HepG2 (cell line): ENCODE data around the gene IER2. TPM values are rescaled to one million over a fixed set of nuclear protein-coding genes. Genes with fewer than 3 reads are reported as not detected.

ENCODE experiments used
- CBX5 ChIP-seq: sonication (generic); formaldehyde crosslinking; IDR thresholded peaks from 2 replicates; pipeline ENCODE4 v1.4.0; 2020; ENCODE audit warnings: missing genetic modification reagents, borderline replicate concordance
- LCORL ChIP-seq, 2 experiments: fragments of 450-650 bp in 1 of 2; sonication (generic) in 1 of 2; formaldehyde crosslinking in 1 of 2; IDR thresholded peaks; 2 replicates each; pipeline versions ENCODE4 v1.5.0 to v1.6.1; 2017 to 2020; ENCODE audit warnings: antibody characterized with exemption in 1 of 2, missing genetic modification reagents in 1 of 2
- MEIS2 ChIP-seq: sonication (generic); formaldehyde crosslinking; IDR thresholded peaks from 2 replicates; pipeline ENCODE4 v1.9.0; 2021; ENCODE audit warnings: mild to moderate bottlenecking, missing genetic modification reagents
- MXD1 ChIP-seq: sonication (generic); formaldehyde crosslinking; IDR thresholded peaks from 2 replicates; pipeline ENCODE4 v1.4.0; 2020; ENCODE audit warnings: mild to moderate bottlenecking, missing genetic modification reagents
- MYPOP ChIP-seq: sonication (generic); formaldehyde crosslinking; IDR thresholded peaks from 2 replicates; pipeline ENCODE4 v1.8.1; 2023; ENCODE audit warnings: mild to moderate bottlenecking, moderate library complexity, missing genetic modification reagents
- NONO ChIP-seq, 2 experiments: fragments of 450-650 bp in 1 of 2; sonication (generic) in 1 of 2; formaldehyde crosslinking in 1 of 2; IDR thresholded peaks in 1 of 2; conservative IDR thresholded peaks in 1 of 2; 2 replicates each; pipeline versions ENCODE4 v1.6.1 to v1.8.0; 2017 to 2022; ENCODE audit warnings: mild to moderate bottlenecking in 1 of 2, missing genetic modification reagents in 1 of 2, moderate library complexity in 1 of 2
- PREB ChIP-seq: sonication (generic); formaldehyde crosslinking; IDR thresholded peaks from 2 replicates; pipeline ENCODE4 v1.4.0; 2020; ENCODE audit warnings: missing genetic modification reagents
- RBFOX2 ChIP-seq: fragments of 200-400 bp; formaldehyde crosslinking; IDR thresholded peaks from 2 replicates; pipeline ENCODE4 v1.6.1; 2017; ENCODE audit warnings: low read depth, mild to moderate bottlenecking, low read length
- REL ChIP-seq: sonication (generic); formaldehyde crosslinking; conservative IDR thresholded peaks from 2 replicates; pipeline ENCODE4 v1.8.0; 2022; ENCODE audit warnings: mild to moderate bottlenecking, missing genetic modification reagents, moderate library complexity
- SIN3A ChIP-seq: IDR thresholded peaks from 2 replicates; pipeline ENCODE4 v1.6.1; 2011; ENCODE audit warnings: low read depth, mild to moderate bottlenecking, control low read depth, low read length, borderline replicate concordance
- STAG1 ChIP-seq: sonication (generic); formaldehyde crosslinking; IDR thresholded peaks from 2 replicates; pipeline ENCODE4 v1.4.0; 2020; ENCODE audit warnings: missing genetic modification reagents
- ZFP37 ChIP-seq: sonication (generic); formaldehyde crosslinking; IDR thresholded peaks from 2 replicates; pipeline ENCODE4 v1.4.0; 2020; ENCODE audit warnings: missing genetic modification reagents, borderline replicate concordance
- ZIK1 ChIP-seq: sonication (generic); formaldehyde crosslinking; IDR thresholded peaks from 2 replicates; pipeline ENCODE4 v1.5.0; 2020; ENCODE audit warnings: mild to moderate bottlenecking, low read depth, missing genetic modification reagents, borderline replicate concordance
- ZNF446 ChIP-seq: sonication (generic); formaldehyde crosslinking; IDR thresholded peaks from 2 replicates; pipeline ENCODE4 v1.5.0; 2020; ENCODE audit warnings: mild to moderate bottlenecking, missing genetic modification reagents
- ZNF563 ChIP-seq: sonication (generic); formaldehyde crosslinking; IDR thresholded peaks from 2 replicates; pipeline ENCODE4 v1.8.0; 2022; ENCODE audit warnings: mild to moderate bottlenecking, moderate library complexity, missing genetic modification reagents
- ZNF569 ChIP-seq: sonication (generic); formaldehyde crosslinking; IDR thresholded peaks from 2 replicates; pipeline ENCODE4 v1.5.0; 2020; ENCODE audit warnings: mild to moderate bottlenecking, missing genetic modification reagents, moderate library complexity, borderline replicate concordance
- ZNF703 ChIP-seq: sonication (generic); formaldehyde crosslinking; IDR thresholded peaks from 2 replicates; pipeline ENCODE4 v1.5.1; 2020; ENCODE audit warnings: missing genetic modification reagents, mild to moderate bottlenecking, moderate library complexity, borderline replicate concordance
- polyA plus RNA-seq, 8 experiments: library from polyadenylated mRNA; depleted of rRNA in 3 of 8; stranded (reverse) in 7 of 8; unstranded in 1 of 8; fragments of >200 nt; fragmentation: Illumina TruSeq in 4 of 8; extraction: Trizol in 4 of 8; gene quantifications; 2 replicates each; pipeline versions ENCODE4 v1.2.1 to v1.2.3, GENCODE V29; 2011 to 2016; ENCODE audit warnings: low read depth in 4 of 8, missing spikeins in 1 of 8, mixed read lengths in 1 of 8; ENCODE audit not compliant: insufficient read depth in 1 of 8
- total RNA-seq, 5 experiments: library from RNA; depleted of rRNA; stranded (reverse); fragments of >200 nt; fragmentation: Illumina TruSeq; extraction: Trizol; gene quantifications; 2 replicates each; pipeline ENCODE4 v1.2.3, GENCODE V29; 2016; ENCODE audit warnings: low read depth in 1 of 5

The IER2 gene
- total and polyA plus RNA-seq, 2 of the 13 experiments (the other 11 are each of a cell fraction or from before 2014, with no cell fraction given): 10.1 to 14.3 TPM

GRCh38 chr19:13149628-13150186 lies 504 bp upstream of the IER2 start (continued):
- TF ChIP-seq STAG1 (CRISPR knock-in tag) (0 out of 2 replicates have a peak, but pooled peaks have one; percentile 9), ZNF563 (CRISPR knock-in tag) (peak; percentile 28; the same call in 1 of the 2 replicates), ZIK1 (CRISPR knock-in tag) (peak; percentile 20; the same call in 1 of the 2 replicates), PREB (CRISPR knock-in tag) (0 out of 2 replicates have a peak, but pooled peaks have one; percentile 40), ZFP37 (0 out of 2 replicates have a peak, but pooled peaks have one; percentile 55), LCORL (IDR thresholded peaks at IDR 0.05) (no peak), LCORL (CRISPR knock-in tag; IDR thresholded peaks at IDR 0.05) (0 out of 2 replicates have a peak, but pooled peaks have one; percentile 0), MYPOP (CRISPR knock-in tag) (0 out of 2 replicates have a peak, but pooled peaks have one; percentile 7), CBX5 (CRISPR knock-in tag) (no peak), MXD1 (CRISPR knock-in tag) (peak; percentile 75), ZNF703 (CRISPR knock-in tag) (peak; percentile 43; the same call in 1 of the 2 replicates), SIN3A (peak; percentile 35; the same call in 1 of the 2 replicates), ZNF569 (CRISPR knock-in tag) (0 out of 2 replicates have a peak, but pooled peaks have one; percentile 2), MEIS2 (CRISPR knock-in tag) (peak; percentile 26; the same call in 1 of the 2 replicates), ZNF446 (CRISPR knock-in tag) (peak; percentile 80), RBFOX2 (peak; percentile 69), NONO (IDR thresholded peaks at IDR 0.05) (no peak), NONO (CRISPR knock-in tag; conservative IDR thresholded peaks at IDR 0.05) (no peak; the same call in 1 of the 2 replicates), REL (CRISPR knock-in tag) (0 out of 2 replicates have a peak, but pooled peaks have one; percentile 25)
